IMR-90 (cell line): Measurements from ENCODE around the gene OXSM. TPM values are rescaled to one million over a fixed set of nuclear protein-coding genes. Genes with fewer than 3 reads are reported as not detected.

Experiments
- ATAC-seq: fragments of 200-7000 bp; cut with Tn5 transposase; 2 replicates; pipeline ENCODE4 v1.9.1; 2020; ENCODE audit warnings: low read depth, mild to moderate bottlenecking, moderate library complexity
- BruUV-seq: library from RNA; stranded (reverse); fragments of 400-500 nt; replicated peaks from 2 replicates; lab custom pipeline; 2021; lab: Mats Ljungman, UMichigan
- CTCF ChIA-PET: fragments of 300-600 bp; formaldehyde crosslinking; extraction: SDS; loops from one replicate; lab custom pipeline; 2021; ENCODE audit warnings: antibody characterized with exemption; lab: Yijun Ruan, JAX
- POLR2A ChIA-PET: fragments of 300-600 bp; sonication (Branson Sonifier 250); formaldehyde crosslinking; loops from one replicate; lab custom pipeline; 2022; ENCODE audit warnings: antibody characterized with exemption; ENCODE audit not compliant: unreplicated experiment; lab: Charles Lee
- DNase-seq: peaks from one replicate; pipeline ENCODE4 v3.0.0; 2013
- H2AFZ ChIP-seq: replicated peaks from 2 replicates; pipeline ENCODE3; 2013; ENCODE audit warnings: low read length, mild to moderate bottlenecking; ENCODE audit not compliant: poor library complexity
- H2AK5ac ChIP-seq: 2 replicates; pipeline ENCODE4 v1.6.1; 2013; ENCODE audit warnings: low read depth, low read length, inconsistent platforms
- H2AK9ac ChIP-seq: replicated peaks from 2 replicates; pipeline ENCODE3; 2013; ENCODE audit warnings: mild to moderate bottlenecking, low read depth, low read length, moderate library complexity; ENCODE audit not compliant: poor library complexity
- H2BK120ac ChIP-seq: 2 replicates; pipeline ENCODE4 v1.6.1; 2013; ENCODE audit warnings: low read depth, low read length, inconsistent platforms
- H2BK15ac ChIP-seq: 3 replicates; pipeline ENCODE4 v1.6.1; 2013; ENCODE audit warnings: low read depth, low read length, inconsistent platforms
- H2BK20ac ChIP-seq: 2 replicates; pipeline ENCODE4 v1.6.1; 2013; ENCODE audit warnings: low read depth, mild to moderate bottlenecking, inconsistent platforms, low read length, moderate library complexity
- H2BK5ac ChIP-seq: 2 replicates; pipeline ENCODE4 v1.6.1; 2013; ENCODE audit warnings: mild to moderate bottlenecking, low read depth, low read length, inconsistent platforms; ENCODE audit not compliant: poor library complexity, severe bottlenecking
- H3K14ac ChIP-seq: replicated peaks from 2 replicates; pipeline ENCODE4 v1.6.1; 2013; ENCODE audit warnings: low read depth, low read length, inconsistent platforms
- H3K18ac ChIP-seq: 2 replicates; pipeline ENCODE4 v1.6.1; 2013; ENCODE audit warnings: low read depth, low read length, control low read depth
- H3K23ac ChIP-seq: 2 replicates; pipeline ENCODE4 v1.6.1; 2013; ENCODE audit warnings: low read depth, low read length, inconsistent platforms
- H3K27ac ChIP-seq: 2 replicates; pipeline ENCODE4 v1.5.1; 2013; ENCODE audit warnings: mild to moderate bottlenecking, control low read depth, low read length; ENCODE audit not compliant: insufficient read depth
- H3K27me3 ChIP-seq: 2 replicates; pipeline ENCODE4 v1.6.1; 2013; ENCODE audit warnings: low read length; ENCODE audit not compliant: control insufficient read depth, insufficient read depth
- H3K36me3 ChIP-seq: 2 replicates; pipeline ENCODE4 v1.6.1; 2013; ENCODE audit warnings: low read length, mixed read lengths; ENCODE audit not compliant: control insufficient read depth, insufficient read depth
- H3K4ac ChIP-seq: 2 replicates; pipeline ENCODE4 v1.6.1; 2013; ENCODE audit warnings: low read depth, low read length, inconsistent platforms
- H3K4me1 ChIP-seq: 2 replicates; pipeline ENCODE4 v1.6.1; 2013; ENCODE audit warnings: low read length, mixed read lengths; ENCODE audit not compliant: control insufficient read depth, insufficient read depth
- H3K4me2 ChIP-seq: 2 replicates; pipeline ENCODE4 v1.6.1; 2013; ENCODE audit warnings: low read depth, mild to moderate bottlenecking, control low read depth, low read length, moderate library complexity
- H3K4me3 ChIP-seq: 2 replicates; pipeline ENCODE4 v1.5.1; 2013; ENCODE audit warnings: low read depth, mild to moderate bottlenecking, control low read depth, low read length, moderate library complexity; ENCODE audit not compliant: insufficient read depth
- H3K56ac ChIP-seq: 2 replicates; pipeline ENCODE4 v1.6.1; 2013; ENCODE audit warnings: low read length, inconsistent platforms; ENCODE audit not compliant: insufficient read depth; ENCODE audit errors: extremely low read depth
- H3K79me1 ChIP-seq, 2 experiments: 2 replicates each; pipeline ENCODE4 v1.6.1; 2013; ENCODE audit warnings: low read length in 2 of 2, inconsistent platforms in 1 of 2, low read depth in 1 of 2
- H3K9ac ChIP-seq: 2 replicates; pipeline ENCODE4 v1.6.1; 2013; ENCODE audit warnings: low read depth, low read length, control low read depth
- H3K9me1 ChIP-seq: 2 replicates; pipeline ENCODE4 v1.6.1; 2013; ENCODE audit warnings: low read length, inconsistent platforms; ENCODE audit not compliant: insufficient read depth
- H3K9me3 ChIP-seq: 2 replicates; pipeline ENCODE4 v1.6.1; 2013; ENCODE audit warnings: low read length; ENCODE audit not compliant: control insufficient read depth, insufficient read depth
- H4K20me1 ChIP-seq: 2 replicates; pipeline ENCODE4 v1.6.1; 2013; ENCODE audit warnings: low read length, inconsistent platforms; ENCODE audit not compliant: insufficient read depth
- H4K5ac ChIP-seq: 2 replicates; pipeline ENCODE4 v1.6.1; 2013; ENCODE audit warnings: mild to moderate bottlenecking, low read depth, low read length, control low read depth
- H4K8ac ChIP-seq, 2 experiments: 2 replicates each; pipeline ENCODE4 v1.6.1; 2013; ENCODE audit warnings: low read depth in 2 of 2, low read length in 2 of 2, control low read depth in 1 of 2, inconsistent platforms in 1 of 2
- H4K91ac ChIP-seq: 2 replicates; pipeline ENCODE4 v1.6.1; 2013; ENCODE audit warnings: low read depth, low read length, inconsistent platforms; ENCODE audit not compliant: insufficient read depth
- CEBPB ChIP-seq: IDR thresholded peaks from 2 replicates; pipeline ENCODE4 v1.6.1; 2012; ENCODE audit warnings: low read depth, low read length, improper control_type of control experiment
- RCOR1 ChIP-seq: IDR thresholded peaks from 2 replicates; pipeline ENCODE4 v1.6.1; 2012; ENCODE audit warnings: mild to moderate bottlenecking, low read length, improper control_type of control experiment; ENCODE audit not compliant: insufficient replicate concordance
- WGBS, 2 experiments: methylation state at CpG; one replicate each; pipeline versions ENCODE4 v1.1.5 to v1.1.7; 2013; ENCODE audit warnings: missing lambda C conversion rate in 2 of 2; ENCODE audit not compliant: insufficient read length in 1 of 2; ENCODE audit errors: extremely low coverage in 2 of 2; 5-methylcytosine and 5-hydroxymethylcytosine counted together
- dilution Hi-C: fragments of 300-500 bp; cut with HindIII; formaldehyde crosslinking; loops from one replicate; pipeline ENCODE4 v1.14.3; 2018; ENCODE audit warnings: low sequenced_read_pairs; ENCODE audit not compliant: unreplicated experiment
- in situ Hi-C: fragments of 300-500 bp; cut with MboI; formaldehyde crosslinking; loops from 3 replicates; pipeline ENCODE4 v1.14.3; 2019; ENCODE audit warnings: low sequenced_read_pairs, inconsistent platforms, mixed read lengths
- intact Hi-C: fragments of 100-400 bp; cut with micrococcal nuclease; formaldehyde crosslinking; loops from 2 replicates; pipeline ENCODE4 v1.10.0; 2022
- polyA plus RNA-seq, 3 experiments: library from polyadenylated mRNA; depleted of rRNA; stranded (reverse); fragments of >200 nt; gene quantifications; 2 replicates each; pipeline ENCODE4 v1.2.3, GENCODE V29; 2012; ENCODE audit warnings: low replicate concordance in 1 of 3
- total RNA-seq: library from RNA; depleted of rRNA; stranded (reverse); fragments of >200 nt; gene quantifications from 2 replicates; pipeline ENCODE4 v1.2.3, GENCODE V29; 2012
- TF ChIP-seq, protein P1 (sequence below): fragments of 150-350 bp; IDR thresholded peaks from 2 replicates; pipeline ENCODE4 v1.6.1; 2017; ENCODE audit warnings: mild to moderate bottlenecking, antibody characterized with exemption, low read length, low read depth

The OXSM gene
- total and polyA plus RNA-seq, 2 of the 4 experiments (the other 2 are of a cell fraction): 11.4 to 15.4 TPM

DNA sequence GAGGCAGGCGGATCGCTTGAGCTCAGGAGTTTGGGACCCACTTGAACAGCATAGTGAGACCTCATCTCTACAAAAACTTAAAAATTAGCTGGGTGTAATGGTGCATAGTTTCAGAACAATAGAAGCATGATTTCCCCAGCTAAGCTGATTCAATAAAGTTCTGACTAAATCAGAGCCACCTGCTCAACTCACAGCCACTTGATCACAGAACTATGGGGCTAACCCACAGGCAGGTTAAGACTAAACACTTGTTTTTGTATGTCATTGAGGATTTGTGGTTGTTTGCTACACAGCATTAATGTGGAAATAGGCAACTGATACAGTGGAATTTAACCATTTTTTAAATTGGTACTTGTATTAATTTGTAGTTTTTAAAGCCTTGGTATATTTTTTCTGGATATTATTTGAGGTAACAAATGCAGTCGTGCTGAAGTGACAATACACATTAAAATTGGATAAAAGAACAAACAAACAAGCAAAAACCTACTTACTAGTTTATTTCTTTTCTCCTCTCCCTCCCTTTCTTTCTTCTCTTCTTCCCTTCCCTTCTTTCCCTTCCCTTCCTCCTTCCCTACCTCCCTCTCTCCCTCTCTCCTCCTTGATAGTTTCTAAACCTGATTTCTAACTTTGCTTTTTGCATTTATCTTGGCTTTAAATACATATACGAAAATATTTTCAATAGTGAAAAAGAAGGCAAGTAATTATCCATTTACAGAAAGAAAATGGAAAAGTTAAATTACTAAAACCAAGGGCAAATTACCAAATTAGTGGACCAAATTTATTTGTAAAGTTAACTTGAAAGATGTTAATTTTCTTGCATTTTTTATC, 32.1 kb downstream of the OXSM start (continued):
- TF ChIP-seq RCOR1: no peak

DNA sequence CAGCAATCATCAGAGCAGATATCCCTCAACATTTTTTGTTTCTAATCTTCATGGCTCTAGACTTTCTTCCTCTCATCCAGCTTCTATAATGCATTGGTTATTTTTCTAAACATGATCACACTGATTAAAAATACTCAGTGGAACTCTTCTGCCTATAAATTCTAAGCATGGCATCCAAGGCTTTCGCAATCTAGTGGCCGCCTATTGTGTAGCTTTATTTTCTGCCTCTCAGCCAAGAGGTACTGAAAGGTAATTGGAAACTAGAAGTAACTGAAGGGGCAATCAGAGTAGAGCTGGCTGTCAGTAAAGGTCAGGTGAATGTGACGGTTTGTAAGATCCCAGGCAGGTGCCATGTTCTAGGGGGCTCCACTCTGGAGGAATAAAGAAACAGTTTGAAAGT, 33.4 kb downstream of the OXSM start:
- Histone ChIP-seq H2BK5ac (no peak overlapping the region), H3K4ac (no peak overlapping the region), H3K4me2 (no peak overlapping the region; the same call in 1 of the 2 replicates), H3K56ac (no peak overlapping the region), H4K20me1 (peaks cover 4% of the 10 kb centered on the region; the same call in 1 of the 2 replicates), H3K4me3 (no peak overlapping the region), H3K79me1 (no peaks in the 10 kb centered on the region), H3K9me1 (no peaks in the 10 kb centered on the region), H2AK9ac (no peak overlapping the region), H2AFZ (no peak overlapping the region), H3K14ac (no peak overlapping the region), H4K8ac (no peak overlapping the region), H3K18ac (no peak overlapping the region; the same call in 1 of the 2 replicates), H2BK15ac (no peak overlapping the region), H2BK20ac (no peak overlapping the region), H3K9me3 (no peaks in the 10 kb centered on the region), H3K23ac (no peak overlapping the region), H4K5ac (no peak overlapping the region), H3K4me1 (no peaks in the 10 kb centered on the region), H2AK5ac (no peak overlapping the region), H3K27ac (no peak overlapping the region), H4K91ac (no peak overlapping the region), H3K36me3 (no peaks in the 10 kb centered on the region), H2BK120ac (no peak overlapping the region), H3K27me3 (no peaks in the 10 kb centered on the region), H3K9ac (no peak overlapping the region)
- no TSS peak for BruUV-seq
- DNase-seq (no peak), ATAC-seq (no peak)
- intact Hi-C loops: loop anchor here (5.0 kb wide), 1 partner anchor 161 kb away; the partner anchor contains the start of gene TOP2B
- in situ Hi-C loops: no loop called here
- ChIA-PET CTCF (no interaction called here), POLR2A (no interaction called here)
- TF ChIP-seq, protein P1, sequence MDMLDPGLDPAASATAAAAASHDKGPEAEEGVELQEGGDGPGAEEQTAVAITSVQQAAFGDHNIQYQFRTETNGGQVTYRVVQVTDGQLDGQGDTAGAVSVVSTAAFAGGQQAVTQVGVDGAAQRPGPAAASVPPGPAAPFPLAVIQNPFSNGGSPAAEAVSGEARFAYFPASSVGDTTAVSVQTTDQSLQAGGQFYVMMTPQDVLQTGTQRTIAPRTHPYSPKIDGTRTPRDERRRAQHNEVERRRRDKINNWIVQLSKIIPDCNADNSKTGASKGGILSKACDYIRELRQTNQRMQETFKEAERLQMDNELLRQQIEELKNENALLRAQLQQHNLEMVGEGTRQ: no peak
- TF ChIP-seq CEBPB: peak; percentile 45
- WGBS, 2 experiments: no CpG with 5 or more reads among the region's 3 CpGs
- dilution Hi-C loops: no loop called here
